Glutamatergic neuron (in vitro differentiated cells): ENCODE results near the gene MGA. TPM values are rescaled to one million over a fixed set of nuclear protein-coding genes. Genes with fewer than 3 reads are reported as not detected.

Experiments
- DNase-seq: peaks from one replicate; pipeline ENCODE4 v3.0.0; 2022
- H3K27ac Mint-ChIP-seq: one replicate; pipeline ENCODE4 v1.8.0; 2020; ENCODE audit warnings: mild to moderate bottlenecking, mixed read lengths, inconsistent platforms; ENCODE audit not compliant: unreplicated experiment
- H3K27me3 Mint-ChIP-seq: one replicate; pipeline ENCODE4 v1.8.0; 2020; ENCODE audit warnings: mild to moderate bottlenecking, moderate library complexity, mixed read lengths, inconsistent platforms; ENCODE audit not compliant: unreplicated experiment
- H3K36me3 Mint-ChIP-seq: one replicate; pipeline ENCODE4 v1.8.0; 2020; ENCODE audit warnings: mild to moderate bottlenecking, mixed read lengths, inconsistent platforms; ENCODE audit not compliant: unreplicated experiment
- H3K4me1 Mint-ChIP-seq: one replicate; pipeline ENCODE4 v1.8.0; 2020; ENCODE audit warnings: mild to moderate bottlenecking, low read depth, mixed read lengths, inconsistent platforms; ENCODE audit not compliant: unreplicated experiment
- H3K4me3 Mint-ChIP-seq: one replicate; pipeline ENCODE4 v1.8.0; 2020; ENCODE audit warnings: mild to moderate bottlenecking, mixed read lengths, inconsistent platforms; ENCODE audit not compliant: unreplicated experiment
- H3K9me3 Mint-ChIP-seq: one replicate; pipeline ENCODE4 v1.8.0; 2020; ENCODE audit warnings: mild to moderate bottlenecking, moderate library complexity, mixed read lengths, inconsistent platforms; ENCODE audit not compliant: unreplicated experiment
- CTCF ChIP-seq: fragments of 200-600 bp; sonication (generic); IDR thresholded peaks from one replicate; pipeline ENCODE4 v1.5.0; 2021; ENCODE audit not compliant: partially characterized antibody, unreplicated experiment
- total RNA-seq: library from RNA; stranded (reverse); fragmentation: NEBNext Ultra II Directional; extraction: Animal tissue kit (Norgen Biotek cat#: 25700); gene quantifications from one replicate; pipeline ENCODE4 v1.2.1, GENCODE V29; 2021; ENCODE audit not compliant: unreplicated experiment

MGA gene
- total RNA-seq, 1 donor from 2014 or later, result 68.9 TPM

GRCh38 chr15:41655716-41656115 lies 4.5 kb upstream of the MGA start:
- TF ChIP-seq CTCF, result no peak
- Mint-ChIP-seq H3K27me3 (peaks cover 9% of the 10 kb centered on the region), H3K27ac (no peak overlapping the region), H3K36me3 (peaks cover 9% of the 10 kb centered on the region), H3K4me1 (peaks cover 4% of the 10 kb centered on the region), H3K9me3 (peaks cover 1% of the 10 kb centered on the region), H3K4me3 (no peak overlapping the region)
- no peak for DNase-seq

GRCh38 chr15:41656188-41656587 lies 4.0 kb upstream of the MGA start:
- no peak for TF ChIP-seq CTCF
- H3K27ac Mint-ChIP-seq, result no peak overlapping the region
- H3K4me1 Mint-ChIP-seq, result peaks cover 4% of the 10 kb centered on the region
- H3K27me3 Mint-ChIP-seq, result peaks cover 9% of the 10 kb centered on the region
- no peak overlapping the region for H3K4me3 Mint-ChIP-seq
- peaks cover 6% of the 10 kb centered on the region for H3K36me3 Mint-ChIP-seq
- DNase-seq, result no peak
- H3K9me3 Mint-ChIP-seq, result peaks cover 5% of the 10 kb centered on the region

GRCh38 chr15:41658689-41659088 lies 1.5 kb upstream of the MGA start:
- no peak for TF ChIP-seq CTCF
- Mint-ChIP-seq H3K4me1 (peaks cover 8% of the 10 kb centered on the region), H3K4me3 (peak overlapping the region; percentile 40), H3K27me3 (peaks cover 12% of the 10 kb centered on the region), H3K9me3 (peaks cover 5% of the 10 kb centered on the region), H3K36me3 (peaks cover 6% of the 10 kb centered on the region), H3K27ac (no peak overlapping the region)
- no peak for DNase-seq

GRCh38 chr15:41659190-41659589 lies 1.0 kb upstream of the MGA start:
- TF ChIP-seq CTCF, result no peak
- peaks cover 8% of the 10 kb centered on the region for H3K4me1 Mint-ChIP-seq
- peaks cover 6% of the 10 kb centered on the region for H3K36me3 Mint-ChIP-seq
- no peak overlapping the region for H3K27ac Mint-ChIP-seq
- no peak for DNase-seq
- H3K9me3 Mint-ChIP-seq, result peaks cover 5% of the 10 kb centered on the region
- peaks cover 12% of the 10 kb centered on the region for H3K27me3 Mint-ChIP-seq
- peak overlapping the region; percentile 98 for H3K4me3 Mint-ChIP-seq

GRCh38 chr15:41659855-41660234 lies 360 bp upstream of the MGA start:
- H3K27ac Mint-ChIP-seq, result peak overlapping the region; percentile 15
- no peak for TF ChIP-seq CTCF
- peaks cover 6% of the 10 kb centered on the region for H3K36me3 Mint-ChIP-seq

More at GRCh38 chr15:41659855-41660234, 360 bp upstream of the MGA start:
- Mint-ChIP-seq H3K9me3 (peaks cover 5% of the 10 kb centered on the region), H3K27me3 (peaks cover 12% of the 10 kb centered on the region), H3K4me3 (peak overlapping the region; percentile 98), H3K4me1 (peaks cover 8% of the 10 kb centered on the region)
- DNase-seq, result no peak
